GM19035 (cell line): ENCODE results near the gene FAM163A.
A peak's percentile ranks its signal among the peaks of the same experiment; 100 is the strongest.

Experiments used
- ATAC-seq: cut with Tn5 transposase; IDR thresholded peaks from one replicate; pipeline ENCODE4 v1.9.1; 2021; ENCODE audit not compliant: unreplicated experiment

FAM163A gene

DNA sequence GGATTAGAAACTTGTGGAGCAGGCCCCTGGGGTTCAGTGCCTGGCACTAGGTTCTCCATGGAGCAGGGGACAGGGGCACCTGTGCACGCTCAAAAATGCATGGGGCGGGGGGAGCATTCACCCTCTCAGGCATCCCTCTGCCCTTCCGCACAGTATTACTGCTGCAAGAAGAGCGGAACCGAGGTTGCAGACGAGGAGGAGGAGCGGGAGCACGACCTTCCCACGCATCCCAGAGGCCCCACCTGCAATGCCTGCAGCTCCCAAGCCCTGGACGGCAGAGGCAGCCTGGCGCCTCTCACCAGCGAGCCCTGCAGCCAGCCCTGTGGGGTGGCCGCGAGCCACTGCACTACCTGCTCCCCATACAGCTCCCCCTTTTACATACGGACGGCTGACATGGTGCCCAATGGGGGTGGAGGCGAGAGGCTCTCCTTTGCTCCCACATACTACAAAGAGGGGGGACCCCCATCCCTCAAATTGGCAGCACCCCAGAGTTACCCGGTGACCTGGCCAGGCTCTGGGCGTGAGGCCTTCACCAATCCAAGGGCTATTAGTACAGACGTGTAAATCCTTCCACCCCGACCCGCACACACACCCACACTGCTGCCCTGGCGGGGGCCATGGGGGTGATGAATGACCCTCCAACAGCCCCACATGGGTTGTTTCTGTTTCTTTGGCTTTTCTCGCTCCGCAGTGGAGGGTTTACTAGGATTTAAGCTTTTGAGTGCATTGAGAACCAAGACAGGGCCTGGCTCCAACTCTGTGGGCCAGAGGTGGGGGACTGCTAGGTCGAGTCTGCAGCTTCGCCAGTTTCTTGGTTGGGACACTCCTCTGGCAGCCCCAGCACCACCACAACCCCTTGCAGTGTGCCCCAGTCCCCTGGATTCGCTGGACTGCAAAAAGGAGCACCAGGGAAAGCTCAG lies 70.8 kb downstream of the FAM163A start:
- ATAC-seq, result no peak

DNA sequence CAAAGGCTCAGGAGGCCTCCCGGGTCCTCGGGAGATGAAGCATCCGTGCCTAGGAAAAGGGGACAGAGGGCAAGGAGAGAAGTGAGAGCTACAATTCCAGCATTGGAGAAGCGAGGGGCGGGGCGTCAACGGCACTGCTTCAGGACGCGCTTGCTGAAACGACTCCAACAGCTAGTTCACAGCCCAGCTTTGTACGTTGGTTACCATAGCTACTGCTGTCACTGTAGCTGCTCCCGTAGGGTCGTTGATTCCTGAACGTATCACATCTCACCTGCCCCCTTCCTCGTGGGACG lies 71.4 kb downstream of the FAM163A start:
- ATAC-seq, result peak; percentile 29

DNA sequence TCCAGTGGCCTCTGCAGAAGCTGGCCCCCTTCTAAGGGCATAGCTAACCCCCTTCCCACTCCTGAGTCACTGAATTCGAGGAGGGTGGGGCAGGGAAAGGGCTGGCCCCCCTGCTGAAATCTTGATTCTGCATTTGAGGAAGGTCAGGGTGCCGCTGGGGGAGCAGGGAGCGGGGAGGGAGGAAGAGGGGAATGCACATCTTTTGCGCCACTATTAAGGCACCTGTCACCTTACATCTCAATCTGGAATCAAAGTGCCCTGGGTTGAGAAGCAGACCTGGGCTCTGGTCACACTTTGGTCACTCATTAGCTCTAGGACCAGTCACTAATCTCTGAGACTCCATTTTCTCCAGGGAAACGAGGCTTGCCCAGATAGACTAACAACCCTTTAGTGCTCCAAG lies 72.5 kb downstream of the FAM163A start:
- no peak for ATAC-seq

DNA sequence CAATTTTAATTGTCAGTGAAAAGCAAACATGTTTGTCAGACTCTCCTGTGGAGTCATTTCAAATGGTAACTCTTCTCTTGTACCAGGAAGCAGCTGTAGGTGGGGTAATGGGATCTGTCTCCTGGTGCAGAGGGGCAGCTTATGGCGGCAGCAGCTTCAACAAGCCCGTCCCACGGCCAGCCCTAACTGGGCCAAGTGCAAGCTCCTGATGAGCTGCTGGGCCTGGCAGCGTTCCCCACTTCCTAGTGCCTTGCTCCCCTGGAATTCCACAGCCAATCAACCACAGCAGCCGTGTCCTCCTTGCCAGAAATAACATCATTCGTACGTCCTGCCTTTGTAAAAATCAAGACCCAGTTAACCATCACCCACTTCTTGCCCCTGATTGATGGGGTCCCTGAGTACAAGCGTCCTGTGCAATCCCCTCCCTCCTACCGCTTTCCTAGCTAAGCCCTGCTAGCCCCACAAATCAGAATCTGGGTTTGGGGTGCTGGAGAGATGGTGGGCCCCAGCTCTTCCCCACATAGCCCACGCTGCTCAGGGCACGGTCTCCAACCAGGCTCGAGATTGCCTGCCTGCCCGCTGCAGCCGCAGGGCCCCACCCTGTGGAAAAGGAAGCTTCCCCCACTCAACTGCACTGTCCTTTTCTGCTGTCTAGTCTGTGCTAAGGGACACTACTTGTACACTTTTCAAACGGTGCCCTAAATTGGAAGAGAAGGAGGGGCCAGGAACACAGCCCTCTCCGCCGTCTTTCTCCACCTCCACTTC lies 73.3 kb downstream of the FAM163A start:
- no peak for ATAC-seq

DNA sequence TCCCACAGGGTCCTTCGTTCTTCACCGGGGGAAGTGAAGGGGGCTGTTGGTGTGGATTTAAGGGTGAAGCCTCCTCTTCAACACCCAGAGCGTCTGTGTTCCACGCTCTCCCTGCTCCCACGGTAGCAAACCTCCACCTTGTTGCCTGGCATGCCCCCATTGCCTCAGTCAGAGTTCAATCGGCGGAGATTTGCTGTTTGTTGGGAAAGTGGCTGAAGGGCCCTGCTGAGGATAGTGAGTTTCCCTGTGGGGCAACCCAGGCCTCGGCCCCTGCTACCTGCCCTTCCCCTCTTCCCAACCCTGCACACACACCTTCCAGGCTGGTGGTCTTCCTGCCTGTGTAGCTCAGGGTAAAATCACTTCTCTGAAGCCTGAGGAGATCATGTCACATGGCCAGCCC lies 74.0 kb downstream of the FAM163A start:
- ATAC-seq, result no peak

DNA sequence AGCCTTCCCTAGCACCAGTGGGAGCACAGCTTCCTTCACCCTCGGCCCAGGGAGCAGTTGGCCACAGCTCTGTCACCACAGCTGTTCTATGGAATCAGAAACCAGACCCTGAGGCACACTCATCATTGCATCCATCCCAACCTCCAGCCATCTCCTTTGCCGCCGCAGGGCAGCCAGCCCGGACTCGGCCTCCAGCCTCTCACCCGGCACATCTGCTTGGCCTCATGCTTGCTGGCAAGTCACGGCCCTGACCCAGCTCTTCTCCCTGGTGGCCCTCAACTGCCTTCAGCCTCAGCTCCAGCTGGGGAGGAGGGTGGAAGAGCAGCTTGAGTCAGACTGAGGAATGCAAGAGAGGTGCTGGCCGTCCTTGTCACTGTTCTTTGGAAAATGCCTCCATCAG lies 74.7 kb downstream of the FAM163A start:
- ATAC-seq, result no peak

GRCh38 chr1:179818260-179818659 lies 75.2 kb downstream of the FAM163A start:
- no peak for ATAC-seq

- ATAC-seq, result no peak
These were observed 75.7 kb downstream of the FAM163A start for GRCh38 chr1:179818743-179819173.

GRCh38 chr1:179820226-179820970 lies 77.3 kb downstream of the FAM163A start:
- ATAC-seq, result no peak

GRCh38 chr1:179821524-179821923 lies 78.4 kb downstream of the FAM163A start:
- ATAC-seq, result no peak

- ATAC-seq, result no peak
These were observed 79.0 kb downstream of the FAM163A start for GRCh38 chr1:179822065-179822464.

DNA sequence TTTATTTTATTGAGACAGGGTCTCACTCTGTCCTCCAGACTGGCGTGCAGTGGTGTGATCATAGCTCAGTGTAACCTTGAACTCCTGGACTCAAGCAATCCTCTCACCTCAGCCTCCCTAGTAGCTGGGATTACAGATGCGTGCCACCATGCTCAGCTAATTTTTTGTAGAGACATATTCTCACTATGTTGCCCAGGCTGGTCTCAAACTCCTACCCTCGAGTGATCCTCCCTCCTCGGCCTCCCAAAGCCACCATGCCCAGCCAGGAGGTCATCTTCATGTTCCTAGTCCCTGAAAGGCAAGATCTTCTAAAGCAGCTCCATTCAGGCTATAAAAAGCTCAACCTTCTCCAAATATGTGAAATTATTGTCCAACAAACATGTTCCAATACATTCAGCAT lies 80.6 kb downstream of the FAM163A start:
- no peak for ATAC-seq

- ATAC-seq, result no peak
These were observed 81.2 kb downstream of the FAM163A start for GRCh38 chr1:179824265-179824664.

- no peak for ATAC-seq
These were observed 82.1 kb downstream of the FAM163A start for GRCh38 chr1:179825206-179825605.

GRCh38 chr1:179825798-179826460 lies 82.8 kb downstream of the FAM163A start:
- no peak for ATAC-seq

GRCh38 chr1:179826626-179827280 lies 83.7 kb downstream of the FAM163A start:
- no peak for ATAC-seq

- ATAC-seq, result no peak
These were observed 85.5 kb downstream of the FAM163A start for GRCh38 chr1:179828554-179829110.

DNA sequence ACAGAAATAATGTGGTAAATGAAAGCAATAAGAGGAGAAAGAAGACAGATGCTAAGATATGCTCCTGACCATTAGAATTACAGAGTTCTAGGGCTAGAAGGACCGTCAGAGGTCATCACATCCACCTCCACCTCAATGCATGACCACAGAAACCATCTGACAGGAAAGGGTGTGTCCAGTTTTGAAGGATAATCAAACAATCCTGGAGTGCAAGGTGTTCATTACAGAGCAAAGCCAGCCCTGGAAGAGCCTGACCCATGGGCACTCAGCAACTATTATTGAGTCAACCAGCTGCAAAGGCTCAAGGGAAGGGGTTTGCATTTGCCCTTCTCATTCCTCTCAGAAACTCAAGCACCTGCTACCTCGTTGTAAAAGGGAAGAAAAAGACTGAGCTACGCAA lies 88.1 kb downstream of the FAM163A start:
- ATAC-seq, result no peak

DNA sequence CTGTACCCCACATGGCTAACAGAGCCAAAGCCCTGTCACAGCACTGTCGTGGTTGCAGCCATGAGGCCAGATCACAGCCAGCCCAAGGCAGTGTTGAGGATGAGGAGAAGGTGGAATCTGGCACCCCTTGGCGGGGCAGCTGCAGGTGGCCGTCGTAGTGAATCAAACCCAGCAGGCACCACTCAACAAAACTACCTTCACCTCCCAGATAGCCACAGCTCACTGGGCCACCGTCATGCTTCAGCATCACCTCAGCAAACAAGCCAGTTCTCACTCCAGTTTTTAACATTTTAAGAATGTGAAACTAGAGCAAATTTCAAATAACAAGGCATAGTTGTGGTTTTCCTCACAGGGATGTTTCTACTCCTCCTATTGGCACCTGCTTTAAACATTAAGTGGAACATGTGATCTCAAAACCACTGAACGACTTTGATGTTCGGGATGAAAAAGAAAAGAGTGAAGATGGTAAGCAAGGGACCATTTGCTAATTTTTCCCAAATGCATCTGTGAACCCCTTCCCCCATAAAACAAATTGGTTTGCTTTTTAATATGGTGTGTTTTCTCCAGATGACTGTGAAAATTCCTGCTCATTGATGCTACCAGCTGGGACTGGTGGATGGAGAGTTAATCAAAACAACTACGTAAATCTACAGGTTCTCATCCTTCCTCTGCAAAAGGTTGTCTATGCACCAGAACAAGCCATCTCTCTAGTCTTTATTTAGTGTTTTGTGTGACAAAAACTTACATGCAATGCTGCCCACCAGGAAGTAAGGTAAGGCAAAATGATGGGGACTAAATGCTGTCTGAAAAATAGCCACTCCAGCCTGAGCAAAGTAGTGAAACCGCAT lies 89.0 kb downstream of the FAM163A start:
- no peak for ATAC-seq
